HAP-1 (cell line): Measurements from ENCODE around the gene FBXL12.
A peak's percentile ranks its signal among the peaks of the same experiment; 100 is the strongest.
"Not testable (repeated sequence)": the region's sequence is repeated elsewhere in the genome, so short reads cannot be mapped to it uniquely, and the experiment has no call there.

ENCODE experiments used
- DNase-seq, 2 experiments: peaks; one replicate each; pipeline ENCODE4 v3.0.0-alpha.2; 2016 to 2020; ENCODE audit warnings: low spot score in 2 of 2
- H3K27me3 ChIP-seq: fragments of 250-450 bp; sonication (Bioruptor Pico); 2 replicates; pipeline ENCODE4 v1.5.1; 2020; ENCODE audit warnings: low read depth, mild to moderate bottlenecking, moderate library complexity
- H3K36me3 ChIP-seq: fragments of 250-450 bp; sonication (Bioruptor Pico); replicated peaks from 2 replicates; pipeline ENCODE4 v1.5.1; 2020; ENCODE audit warnings: mild to moderate bottlenecking
- H3K4me1 ChIP-seq: fragments of 250-450 bp; sonication (Bioruptor Pico); 2 replicates; pipeline ENCODE4 v1.5.1; 2020; ENCODE audit warnings: mild to moderate bottlenecking
- H3K4me3 ChIP-seq: fragments of 250-450 bp; sonication (Bioruptor Pico); 2 replicates; pipeline ENCODE4 v1.5.1; 2020; ENCODE audit warnings: mild to moderate bottlenecking, moderate library complexity
- H3K9me3 ChIP-seq: fragments of 250-450 bp; sonication (Bioruptor Pico); 2 replicates; pipeline ENCODE4 v1.5.1; 2020; ENCODE audit warnings: mild to moderate bottlenecking, moderate library complexity
- in situ Hi-C: fragments of 300-500 bp; cut with MboI; formaldehyde crosslinking; loops from 3 replicates; pipeline ENCODE4 v1.14.3; 2020; ENCODE audit warnings: low sequenced_read_pairs, inconsistent platforms, mixed read lengths

FBXL12 gene

DNA sequence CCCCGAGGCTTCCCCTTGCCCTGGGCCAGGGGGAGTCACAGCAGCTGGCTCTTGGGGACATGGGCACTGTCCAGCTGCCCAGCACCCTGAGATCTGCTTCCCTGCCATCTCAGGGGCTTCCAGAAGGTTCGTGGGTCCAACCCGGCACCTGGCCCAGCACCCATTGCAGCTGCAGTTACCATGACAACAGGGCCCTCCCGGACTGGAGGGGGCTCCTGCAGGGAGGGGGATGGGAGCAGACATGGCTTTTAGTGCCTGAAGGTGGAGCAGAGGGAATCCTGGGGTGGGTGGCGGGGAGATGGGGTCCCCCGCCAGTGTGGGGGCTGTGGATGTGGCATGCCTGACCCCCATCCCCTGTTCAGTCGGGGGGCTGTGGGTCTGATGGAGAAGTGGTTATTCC, 30.9 kb upstream of the FBXL12 start:
- in situ Hi-C loops, result no loop called here
- Histone ChIP-seq H3K27me3 (no peaks in the 10 kb centered on the region), H3K9me3 (no peaks in the 10 kb centered on the region), H3K4me3 (no peak overlapping the region), H3K36me3 (peaks cover 10% of the 10 kb centered on the region), H3K4me1 (no peaks in the 10 kb centered on the region)
- no peak for DNase-seq

DNA sequence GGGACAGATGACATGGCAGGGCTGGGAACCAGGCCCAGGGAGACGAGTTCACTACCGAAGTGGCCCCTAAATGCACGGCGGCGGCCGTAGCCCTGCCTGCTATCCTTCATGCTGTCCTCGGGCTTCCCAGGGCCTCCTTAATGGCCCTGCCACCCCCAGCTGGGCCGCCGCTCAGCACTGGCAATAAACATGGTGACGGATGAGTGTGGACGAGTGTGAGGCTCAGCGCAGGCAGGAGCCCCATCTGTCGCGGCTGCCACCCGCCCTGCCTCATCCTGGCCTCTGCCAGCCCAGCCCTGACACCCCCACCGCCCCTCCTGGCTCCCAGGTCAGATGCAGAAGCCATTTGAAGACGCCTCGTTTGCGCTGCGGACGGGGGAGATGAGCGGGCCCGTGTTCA, 29.9 kb upstream of the FBXL12 start:
- Histone ChIP-seq H3K36me3 (peaks cover 17% of the 10 kb centered on the region), H3K4me1 (no peaks in the 10 kb centered on the region), H3K9me3 (no peaks in the 10 kb centered on the region), H3K4me3 (no peak overlapping the region), H3K27me3 (no peaks in the 10 kb centered on the region)
- no peak for DNase-seq
- in situ Hi-C loops, result no loop called here

DNA sequence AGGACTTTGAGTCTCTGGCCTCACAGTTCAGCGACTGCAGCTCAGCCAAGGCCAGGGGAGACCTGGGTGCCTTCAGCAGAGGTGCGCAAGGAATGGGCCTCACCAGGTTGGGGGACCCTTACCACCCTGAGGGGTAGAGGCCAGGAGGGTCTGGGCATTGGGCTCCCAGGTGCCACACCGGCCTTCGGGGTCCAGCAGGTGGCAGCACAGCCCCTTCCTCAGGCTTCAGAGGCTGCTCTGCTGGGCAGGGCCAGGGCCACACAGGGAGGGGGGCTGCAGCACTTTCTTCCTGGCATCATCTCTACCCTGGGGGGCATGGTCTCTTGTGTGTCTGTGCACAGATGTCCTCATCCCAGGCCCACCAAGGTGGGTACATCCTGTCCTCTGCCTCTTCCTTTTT, 29.2 kb upstream of the FBXL12 start:
- Histone ChIP-seq H3K36me3 (peaks cover 22% of the 10 kb centered on the region), H3K4me1 (no peaks in the 10 kb centered on the region), H3K9me3 (no peaks in the 10 kb centered on the region), H3K27me3 (no peaks in the 10 kb centered on the region), H3K4me3 (no peak overlapping the region)
- DNase-seq, result peak in 1 of 2 experiments; percentile 48
- in situ Hi-C loops, result no loop called here

DNA sequence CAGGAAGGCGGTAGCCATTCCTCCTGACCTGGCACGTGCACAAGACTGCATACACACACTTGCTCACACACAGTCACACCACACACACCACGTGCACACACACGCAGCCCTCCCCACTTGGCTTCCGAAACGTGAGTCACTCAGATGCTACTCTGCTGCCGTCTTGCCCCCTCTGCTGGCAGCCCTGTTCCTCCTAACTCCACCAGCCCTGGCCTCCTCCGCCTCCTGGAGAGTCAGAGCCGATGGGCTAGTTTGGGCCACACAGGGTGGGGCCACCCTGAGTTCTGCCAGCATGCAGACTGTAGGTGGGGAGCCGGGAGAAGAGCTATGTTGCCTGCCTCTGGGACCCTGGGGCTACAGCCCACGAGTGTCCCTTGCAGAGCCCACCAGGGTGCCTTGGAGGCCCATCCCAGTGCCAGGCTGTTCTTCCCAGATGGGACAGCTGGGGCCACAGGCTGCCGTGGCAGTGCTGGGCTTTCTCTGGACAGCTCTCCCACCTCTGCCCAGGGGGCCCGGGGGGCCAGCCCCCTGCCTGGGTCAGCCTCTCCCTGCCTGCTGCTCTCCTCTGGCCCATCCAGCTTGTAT, 28.3 kb upstream of the FBXL12 start:
- Histone ChIP-seq H3K4me1 (no peaks in the 10 kb centered on the region), H3K27me3 (no peaks in the 10 kb centered on the region), H3K4me3 (no peak overlapping the region), H3K36me3 (peaks cover 31% of the 10 kb centered on the region), H3K9me3 (no peaks in the 10 kb centered on the region)
- DNase-seq, result peak in 1 of 2 experiments; percentile 43
- in situ Hi-C loops, result no loop called here

DNA sequence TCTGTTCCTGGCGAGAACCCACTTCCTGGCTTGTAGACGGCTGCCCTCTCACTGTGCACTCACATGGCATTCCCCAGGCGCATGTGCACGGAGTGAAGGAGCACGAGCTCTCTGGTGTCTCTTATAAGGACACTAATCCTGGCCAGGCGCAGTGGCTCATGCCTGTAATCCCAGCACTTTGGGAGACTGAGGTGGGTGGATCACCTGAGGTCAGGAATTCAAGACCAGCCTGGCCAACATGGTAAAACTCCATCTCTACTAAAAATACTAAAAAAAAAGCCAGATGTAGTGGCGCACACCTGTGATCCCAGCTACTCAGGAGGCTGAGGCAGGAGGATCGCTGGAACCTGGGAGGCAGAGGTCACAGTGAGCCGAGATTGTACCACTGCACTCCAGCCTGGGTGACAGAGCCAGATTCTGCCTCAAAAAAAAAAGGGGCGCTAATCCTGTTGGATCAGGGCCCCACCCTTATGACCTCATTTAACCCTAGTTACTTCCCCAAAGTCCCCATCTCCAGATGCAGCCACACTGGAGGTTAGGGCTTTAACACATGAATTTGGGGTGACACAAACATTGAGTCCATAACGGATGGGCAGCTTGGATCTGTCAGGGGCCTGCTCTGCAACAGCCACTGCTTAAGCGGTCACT, 24.9 kb upstream of the FBXL12 start:
- H3K4me1 ChIP-seq, H3K9me3 ChIP-seq, DNase-seq, H3K4me3 ChIP-seq, H3K27me3 ChIP-seq, in situ Hi-C loops: not testable (repeated sequence)
- H3K36me3 ChIP-seq, result peaks cover 65% of the 10 kb centered on the region

DNA sequence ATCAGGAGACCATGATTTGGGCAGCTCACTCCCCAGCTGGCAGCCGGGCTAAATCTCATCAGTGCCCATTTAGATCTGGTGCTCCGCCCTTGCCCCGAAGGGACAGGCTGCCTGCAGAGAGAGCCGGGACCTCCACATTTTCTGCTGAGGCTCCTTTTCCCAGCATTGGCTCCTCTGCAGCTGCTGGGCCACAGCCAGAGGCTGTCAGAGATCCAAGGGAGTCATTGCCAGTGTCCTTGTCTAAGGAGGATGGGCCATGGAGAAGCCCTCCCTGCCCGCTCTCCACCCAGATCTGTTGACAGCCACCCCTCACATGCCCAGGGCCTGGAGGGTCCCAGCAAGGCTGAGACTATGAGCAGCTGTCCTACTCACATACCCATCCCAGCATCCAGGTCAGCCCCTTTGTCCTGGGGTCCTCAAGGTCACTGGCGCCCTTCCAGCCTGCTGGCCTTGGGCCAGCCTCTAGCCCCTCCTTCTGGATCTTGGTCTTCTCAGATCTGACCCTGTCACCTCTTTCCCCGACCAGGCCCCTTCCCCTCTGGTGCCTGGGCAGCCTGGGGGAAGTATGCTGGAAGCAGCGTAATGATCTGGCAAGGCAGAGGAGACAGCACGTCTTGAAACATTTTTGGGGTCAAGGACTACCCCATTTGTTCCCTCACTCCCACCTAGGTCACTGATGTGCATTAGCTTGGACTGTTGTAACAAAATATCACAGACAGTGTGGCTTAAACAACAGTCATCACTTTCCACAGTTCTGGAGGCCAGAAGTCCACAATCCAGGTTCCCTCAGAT, 24.2 kb upstream of the FBXL12 start:
- Histone ChIP-seq H3K9me3 (no peaks in the 10 kb centered on the region), H3K4me1 (no peaks in the 10 kb centered on the region), H3K36me3 (peaks cover 65% of the 10 kb centered on the region), H3K27me3 (no peaks in the 10 kb centered on the region), H3K4me3 (no peak overlapping the region)
- DNase-seq, result no peak
- in situ Hi-C loops, result no loop called here

DNA sequence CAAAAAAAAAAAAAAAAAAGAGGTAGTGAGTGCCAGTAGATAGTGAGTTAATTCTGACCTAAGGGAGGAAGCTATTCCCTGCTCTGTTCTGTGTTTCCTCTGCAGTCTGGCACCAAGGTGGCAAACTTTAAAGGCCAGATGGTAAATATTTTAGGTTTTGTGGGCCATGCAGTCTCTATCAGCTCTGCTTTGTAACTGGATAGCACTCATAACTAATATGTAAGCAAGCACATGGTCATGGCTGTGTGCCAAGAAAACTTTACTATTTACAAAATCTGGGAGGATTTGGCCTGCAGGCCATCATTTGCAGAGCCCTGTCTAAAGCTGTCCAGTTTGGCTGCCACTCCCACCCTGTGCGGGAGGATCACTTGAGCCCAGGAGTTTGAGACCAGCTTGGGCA, 20.5 kb upstream of the FBXL12 start:
- Histone ChIP-seq H3K4me1 (no peaks in the 10 kb centered on the region), H3K27me3 (no peaks in the 10 kb centered on the region), H3K4me3 (no peak overlapping the region), H3K36me3 (peaks cover 64% of the 10 kb centered on the region), H3K9me3 (no peaks in the 10 kb centered on the region)
- in situ Hi-C loops, result no loop called here
- DNase-seq, result no peak

DNA sequence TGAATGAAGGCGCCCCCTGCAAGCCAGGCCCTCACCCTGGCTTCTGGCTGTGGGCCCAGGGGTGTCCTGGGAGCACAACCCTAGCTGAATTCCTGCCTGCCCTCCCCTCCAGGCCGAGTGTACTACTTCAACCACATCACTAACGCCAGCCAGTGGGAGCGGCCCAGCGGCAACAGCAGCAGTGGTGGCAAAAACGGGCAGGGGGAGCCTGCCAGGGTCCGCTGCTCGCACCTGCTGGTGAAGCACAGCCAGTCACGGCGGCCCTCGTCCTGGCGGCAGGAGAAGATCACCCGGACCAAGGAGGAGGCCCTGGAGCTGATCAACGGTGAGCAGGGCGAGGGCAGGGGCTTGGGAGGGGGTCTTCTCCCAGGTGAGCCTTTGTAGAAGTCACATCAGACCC, 19.4 kb upstream of the FBXL12 start:
- no peaks in the 10 kb centered on the region for H3K9me3 ChIP-seq
- no peaks in the 10 kb centered on the region for H3K4me1 ChIP-seq
- in situ Hi-C loops, result no loop called here
- H3K4me3 ChIP-seq, result no peak overlapping the region
- peaks cover 56% of the 10 kb centered on the region for H3K36me3 ChIP-seq
- H3K27me3 ChIP-seq, result no peaks in the 10 kb centered on the region
- DNase-seq, result no peak

DNA sequence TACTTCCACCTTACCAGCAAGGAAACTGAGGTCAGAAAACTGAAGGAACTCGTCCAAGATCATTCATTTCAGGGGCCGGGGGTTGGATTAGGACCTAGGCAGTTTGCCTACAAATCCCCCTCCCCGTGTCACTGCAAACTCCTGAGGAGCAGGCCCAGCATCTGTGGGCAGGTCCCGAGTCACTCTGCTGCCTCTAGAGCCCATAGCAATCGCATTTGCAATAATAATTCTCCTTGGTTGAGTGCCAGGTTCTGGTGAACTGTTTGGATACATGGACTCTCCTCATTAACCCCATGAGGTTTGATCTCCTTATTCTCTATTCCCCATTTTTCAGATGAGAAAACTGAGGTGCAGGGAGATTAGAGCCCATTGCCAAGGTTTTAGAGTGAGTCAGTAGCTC, 17.1 kb upstream of the FBXL12 start:
- Histone ChIP-seq H3K36me3 (peaks cover 34% of the 10 kb centered on the region), H3K4me1 (no peaks in the 10 kb centered on the region), H3K27me3 (no peaks in the 10 kb centered on the region), H3K4me3 (peak overlapping the region; percentile 83), H3K9me3 (no peaks in the 10 kb centered on the region)
- in situ Hi-C loops, result no loop called here
- DNase-seq, result no peak

DNA sequence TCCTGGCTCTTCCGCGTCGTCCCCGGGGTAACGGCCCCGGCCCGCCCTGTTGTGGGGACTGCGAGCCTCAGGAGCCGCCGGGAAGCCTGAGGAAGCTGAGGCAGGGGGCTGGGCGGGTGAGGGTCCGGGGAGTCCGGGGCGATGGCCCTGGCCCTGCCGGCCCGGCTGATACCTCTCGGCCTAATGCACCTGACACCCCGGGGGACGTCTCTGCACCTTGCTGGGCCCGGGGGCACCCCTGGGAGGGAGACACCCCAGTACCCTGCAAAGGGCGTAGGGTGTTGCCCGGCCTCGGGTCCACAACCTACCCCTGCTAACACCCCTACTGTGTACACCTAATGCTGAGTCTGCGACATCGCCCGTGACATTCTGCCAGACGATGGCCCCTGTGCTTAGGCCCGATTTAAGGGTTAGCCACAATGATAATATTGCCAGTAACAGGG, 16.6 kb upstream of the FBXL12 start:
- Histone ChIP-seq H3K4me3 (peak overlapping the region; percentile 83), H3K27me3 (no peaks in the 10 kb centered on the region)
- in situ Hi-C loops, result no loop called here

DNA sequence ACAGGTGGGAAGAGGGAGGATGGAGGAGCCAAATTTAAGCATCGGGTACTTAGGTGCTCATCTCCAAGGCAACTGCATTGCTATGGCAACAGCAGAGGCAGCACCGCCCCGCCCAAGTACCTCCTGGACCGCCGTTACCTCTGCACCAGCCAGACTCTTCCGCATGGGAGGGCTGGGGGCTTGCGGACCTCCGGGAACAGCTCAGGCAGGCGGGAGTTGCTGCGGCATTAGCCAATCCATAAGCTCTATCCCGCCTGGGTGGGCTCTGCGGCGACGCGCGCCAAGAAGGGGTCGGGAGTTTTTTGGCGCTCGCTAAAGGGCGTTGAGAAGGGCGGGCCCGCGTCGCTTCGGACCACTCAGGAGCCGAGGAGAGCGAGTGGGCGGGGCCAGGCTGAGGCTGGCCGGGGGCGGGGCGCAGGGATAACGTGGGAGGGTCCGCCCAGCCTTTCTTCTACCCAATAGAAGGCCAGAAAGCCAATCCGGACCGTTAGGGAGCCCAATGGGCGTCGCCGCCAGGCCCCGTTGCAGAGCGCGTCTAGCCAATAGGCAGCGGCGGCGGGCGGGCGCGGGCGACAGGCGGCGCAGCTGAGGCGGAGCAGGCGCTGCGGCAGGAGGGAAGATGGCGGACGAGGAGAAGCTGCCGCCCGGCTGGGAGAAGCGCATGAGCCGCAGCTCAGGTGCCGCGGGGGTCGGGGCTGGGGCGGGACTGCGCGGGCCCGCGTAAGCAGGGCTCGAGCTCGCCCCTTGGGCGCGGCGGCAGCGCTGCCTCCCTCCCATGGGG, 16.0 kb upstream of the FBXL12 start, which contains the start of gene PIN1:
Gene PIN1, plus strand, starts transcription at position 593 of the 781 bp plus-strand sequence. Its CDS starts 27 bp downstream, at position 620.
- peaks cover 28% of the 10 kb centered on the region for H3K36me3 ChIP-seq
- DNase-seq, result peak; percentile 96 to 99
- peak within 1 kb of the TSS; percentile 83 for H3K4me3 ChIP-seq
- no peaks in the 10 kb centered on the region for H3K9me3 ChIP-seq
- in situ Hi-C loops, result no loop called here
- H3K4me1 ChIP-seq, result no peaks in the 10 kb centered on the region
- H3K27me3 ChIP-seq, result no peaks in the 10 kb centered on the region

More for the DNA sequence above, 16.6 kb upstream of the FBXL12 start:
- DNase-seq, result no peak
- peaks cover 29% of the 10 kb centered on the region for H3K36me3 ChIP-seq
- no peaks in the 10 kb centered on the region for H3K4me1 ChIP-seq
- H3K9me3 ChIP-seq, result no peaks in the 10 kb centered on the region

DNA sequence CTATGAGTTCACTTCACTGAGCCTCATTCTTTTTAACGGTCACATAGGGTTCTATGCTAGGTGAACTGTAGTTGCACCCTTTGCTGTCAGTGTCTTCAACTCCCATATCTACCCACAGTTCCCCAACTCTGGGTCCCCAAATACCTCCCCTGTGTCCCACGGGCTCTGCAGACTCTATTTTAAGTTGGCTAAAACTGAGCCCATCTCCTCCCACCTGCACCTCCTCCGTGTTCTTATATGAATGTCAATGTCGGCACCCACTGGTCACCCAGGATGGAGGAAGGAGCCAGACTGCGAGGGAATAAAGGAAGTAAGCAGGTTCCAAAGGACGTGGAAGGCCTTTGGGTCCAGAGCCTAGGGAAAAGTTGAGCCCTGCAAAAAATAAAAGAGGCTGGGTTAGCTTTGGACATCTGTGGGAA, 15.4 kb upstream of the FBXL12 start:
- DNase-seq, result no peak
- in situ Hi-C loops, result no loop called here
- H3K27me3 ChIP-seq, result no peaks in the 10 kb centered on the region
- H3K4me1 ChIP-seq, result no peaks in the 10 kb centered on the region
- H3K9me3 ChIP-seq, result no peaks in the 10 kb centered on the region
- peak overlapping the region; percentile 83 for H3K4me3 ChIP-seq
- H3K36me3 ChIP-seq, result peaks cover 27% of the 10 kb centered on the region

DNA sequence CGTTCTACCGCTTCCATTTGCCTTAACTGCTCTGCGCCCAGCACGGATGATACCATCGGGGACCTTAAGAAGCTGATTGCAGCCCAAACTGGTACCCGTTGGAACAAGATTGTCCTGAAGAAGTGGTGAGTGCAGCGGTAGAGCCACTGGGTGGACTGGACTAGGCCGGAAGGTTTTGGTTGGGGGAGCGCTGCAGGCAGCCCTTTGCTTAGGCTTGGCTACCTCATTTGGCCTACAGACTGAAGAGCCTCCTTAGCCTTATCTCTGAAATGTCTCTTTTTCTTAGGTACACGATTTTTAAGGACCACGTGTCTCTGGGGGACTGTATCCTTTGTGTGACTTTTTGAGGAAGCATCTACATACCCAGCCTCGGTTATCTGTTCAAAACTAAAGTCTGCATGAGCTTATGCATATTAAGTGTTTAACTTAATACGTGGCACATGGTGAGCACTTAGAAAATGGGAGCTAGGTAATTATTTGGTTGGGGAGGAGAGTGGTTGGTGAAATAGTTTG, 9.7 kb upstream of the FBXL12 start:
- in situ Hi-C loops, result no loop called here
- no peaks in the 10 kb centered on the region for H3K27me3 ChIP-seq
- no peak for DNase-seq
- H3K36me3 ChIP-seq, result peaks cover 10% of the 10 kb centered on the region
- H3K4me3 ChIP-seq, result peak overlapping the region; percentile 96
- H3K4me1 ChIP-seq, result no peaks in the 10 kb centered on the region
- H3K9me3 ChIP-seq, result no peaks in the 10 kb centered on the region
